Keratinocyte (primary cell): ENCODE measurements around the gene GIMAP7.

ENCODE experiments used
- CTCF ChIP-seq, 3 experiments: IDR thresholded peaks in 1 of 3; conservative IDR thresholded peaks in 1 of 3; optimal IDR thresholded peaks in 1 of 3; 2 replicates in 2 of 3; 3 replicates in 1 of 3; pipeline versions ENCODE3 to v1.5.1; 2011; ENCODE audit warnings: low read length in 3 of 3, mild to moderate bottlenecking in 3 of 3, moderate library complexity in 2 of 3, control low read depth in 1 of 3, inconsistent platforms in 1 of 3; ENCODE audit not compliant: insufficient read depth in 2 of 3; ENCODE audit errors: extremely low read depth in 1 of 3
- EZH2 ChIP-seq: IDR thresholded peaks from one replicate; pipeline ENCODE4 v1.6.1; 2012; ENCODE audit warnings: inconsistent platforms, mild to moderate bottlenecking, low read length, moderate library complexity

GRCh38 chr7:150565239-150565638, 50.6 kb downstream of the GIMAP7 start:
- TF ChIP-seq CTCF (optimal IDR thresholded peaks at IDR 0.05 in 1 of 3, IDR thresholded peaks at IDR 0.05 in 1 of 3, conservative IDR thresholded peaks at IDR 0.05 in 1 of 3; ENCODE audit: extremely low read depth in 1 of 3, insufficient read depth in 2 of 3, low read length in 3 of 3): no peak
- TF ChIP-seq EZH2: no peak
